Neural cell (in vitro differentiated cells): Measurements from ENCODE around the gene ZNF775.

Experiments used
- EZH2 ChIP-seq: fragments of 200-600, 300-800 bp; shearing (Covaris generic), sonication (generic); IDR thresholded peaks from 2 replicates; pipeline ENCODE4 v1.6.1; 2014; ENCODE audit warnings: antibody characterized with exemption, low read length, borderline replicate concordance, mild to moderate bottlenecking; ENCODE audit not compliant: insufficient read depth, poor library complexity, severe bottlenecking
- TF ChIP-seq, protein P1 (sequence below): fragments of 450-650 bp; IDR thresholded peaks from 2 replicates; pipeline ENCODE4 v1.5.1; 2014; ENCODE audit warnings: antibody characterized with exemption, mild to moderate bottlenecking, moderate library complexity; ENCODE audit not compliant: poor library complexity, severe bottlenecking

DNA sequence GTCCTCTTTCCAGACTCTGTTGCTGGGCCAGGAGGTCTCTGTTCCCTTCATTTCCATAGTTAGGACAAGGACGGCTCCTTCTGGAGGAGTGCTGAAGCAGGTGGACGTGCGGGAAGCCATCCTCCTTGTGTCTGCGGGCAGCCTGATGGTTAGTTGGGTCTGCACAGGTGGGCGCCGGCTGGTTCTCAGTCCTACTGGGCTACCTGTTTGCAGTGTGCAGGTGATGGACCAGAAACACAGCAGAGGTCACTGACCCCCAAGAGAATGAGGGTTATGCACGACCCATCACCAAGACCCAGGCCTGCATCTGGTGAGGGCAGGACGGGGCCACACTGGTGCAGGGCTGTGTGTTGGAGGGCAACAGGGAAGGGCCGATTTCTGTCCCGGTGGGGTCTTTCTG, 45.5 kb upstream of the ZNF775 start:
- TF ChIP-seq EZH2: no peak
- TF ChIP-seq, protein P1, sequence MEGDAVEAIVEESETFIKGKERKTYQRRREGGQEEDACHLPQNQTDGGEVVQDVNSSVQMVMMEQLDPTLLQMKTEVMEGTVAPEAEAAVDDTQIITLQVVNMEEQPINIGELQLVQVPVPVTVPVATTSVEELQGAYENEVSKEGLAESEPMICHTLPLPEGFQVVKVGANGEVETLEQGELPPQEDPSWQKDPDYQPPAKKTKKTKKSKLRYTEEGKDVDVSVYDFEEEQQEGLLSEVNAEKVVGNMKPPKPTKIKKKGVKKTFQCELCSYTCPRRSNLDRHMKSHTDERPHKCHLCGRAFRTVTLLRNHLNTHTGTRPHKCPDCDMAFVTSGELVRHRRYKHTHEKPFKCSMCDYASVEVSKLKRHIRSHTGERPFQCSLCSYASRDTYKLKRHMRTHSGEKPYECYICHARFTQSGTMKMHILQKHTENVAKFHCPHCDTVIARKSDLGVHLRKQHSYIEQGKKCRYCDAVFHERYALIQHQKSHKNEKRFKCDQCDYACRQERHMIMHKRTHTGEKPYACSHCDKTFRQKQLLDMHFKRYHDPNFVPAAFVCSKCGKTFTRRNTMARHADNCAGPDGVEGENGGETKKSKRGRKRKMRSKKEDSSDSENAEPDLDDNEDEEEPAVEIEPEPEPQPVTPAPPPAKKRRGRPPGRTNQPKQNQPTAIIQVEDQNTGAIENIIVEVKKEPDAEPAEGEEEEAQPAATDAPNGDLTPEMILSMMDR: no peak
